Right hindlimb (tissue), 1 donor: ENCODE data around the gene NINJ2.

Experiments used
- DNase-seq: peaks from one replicate; pipeline ENCODE4 v3.0.0-alpha.2; 2018

NINJ2 gene

GRCh38 chr12:546265-546919 is 116.9 kb downstream of the NINJ2 start:
- DNase-seq, result no peak

GRCh38 chr12:545835-546234 is 117.4 kb downstream of the NINJ2 start:
- no peak for DNase-seq

GRCh38 chr12:544941-545635 is 118.2 kb downstream of the NINJ2 start:
- no peak for DNase-seq

GRCh38 chr12:544142-544541 is 119.1 kb downstream of the NINJ2 start:
- no peak for DNase-seq

- DNase-seq, result no peak
Observed at GRCh38 chr12:543114-543451, 120.2 kb downstream of the NINJ2 start.

GRCh38 chr12:542395-543113 is 120.7 kb downstream of the NINJ2 start:
- peak; percentile 74 for DNase-seq

GRCh38 chr12:541676-542324 is 121.4 kb downstream of the NINJ2 start:
- DNase-seq, result no peak

- no peak for DNase-seq
Observed at GRCh38 chr12:539540-540310, 123.5 kb downstream of the NINJ2 start.

GRCh38 chr12:538731-539539 is 124.3 kb downstream of the NINJ2 start:
- no peak for DNase-seq

- no peak for DNase-seq
Observed at GRCh38 chr12:537772-538171, 125.5 kb downstream of the NINJ2 start.

GRCh38 chr12:536751-537245 is 126.4 kb downstream of the NINJ2 start:
- DNase-seq, result no peak

GRCh38 chr12:535396-535795 is 127.8 kb downstream of the NINJ2 start:
- no peak for DNase-seq

GRCh38 chr12:534216-534615 is 129.0 kb downstream of the NINJ2 start:
- DNase-seq, result no peak

- no peak for DNase-seq
Observed at GRCh38 chr12:533718-534117, 129.5 kb downstream of the NINJ2 start.

GRCh38 chr12:532908-533565 is 130.2 kb downstream of the NINJ2 start:
- no peak for DNase-seq

GRCh38 chr12:531951-532585 is 131.2 kb downstream of the NINJ2 start:
- no peak for DNase-seq

- no peak for DNase-seq
Observed at GRCh38 chr12:530821-531220, 132.4 kb downstream of the NINJ2 start.

GRCh38 chr12:530308-530707 is 132.9 kb downstream of the NINJ2 start:
- no peak for DNase-seq

- DNase-seq, result no peak
Observed at GRCh38 chr12:527729-528128, 135.5 kb downstream of the NINJ2 start.

- DNase-seq, result no peak
Observed at GRCh38 chr12:527241-527640, 136.0 kb downstream of the NINJ2 start.

GRCh38 chr12:526089-526488 is 137.2 kb downstream of the NINJ2 start:
- no peak for DNase-seq
